ENCODE results near the gene RNF213.

The RNF213 gene

DNA sequence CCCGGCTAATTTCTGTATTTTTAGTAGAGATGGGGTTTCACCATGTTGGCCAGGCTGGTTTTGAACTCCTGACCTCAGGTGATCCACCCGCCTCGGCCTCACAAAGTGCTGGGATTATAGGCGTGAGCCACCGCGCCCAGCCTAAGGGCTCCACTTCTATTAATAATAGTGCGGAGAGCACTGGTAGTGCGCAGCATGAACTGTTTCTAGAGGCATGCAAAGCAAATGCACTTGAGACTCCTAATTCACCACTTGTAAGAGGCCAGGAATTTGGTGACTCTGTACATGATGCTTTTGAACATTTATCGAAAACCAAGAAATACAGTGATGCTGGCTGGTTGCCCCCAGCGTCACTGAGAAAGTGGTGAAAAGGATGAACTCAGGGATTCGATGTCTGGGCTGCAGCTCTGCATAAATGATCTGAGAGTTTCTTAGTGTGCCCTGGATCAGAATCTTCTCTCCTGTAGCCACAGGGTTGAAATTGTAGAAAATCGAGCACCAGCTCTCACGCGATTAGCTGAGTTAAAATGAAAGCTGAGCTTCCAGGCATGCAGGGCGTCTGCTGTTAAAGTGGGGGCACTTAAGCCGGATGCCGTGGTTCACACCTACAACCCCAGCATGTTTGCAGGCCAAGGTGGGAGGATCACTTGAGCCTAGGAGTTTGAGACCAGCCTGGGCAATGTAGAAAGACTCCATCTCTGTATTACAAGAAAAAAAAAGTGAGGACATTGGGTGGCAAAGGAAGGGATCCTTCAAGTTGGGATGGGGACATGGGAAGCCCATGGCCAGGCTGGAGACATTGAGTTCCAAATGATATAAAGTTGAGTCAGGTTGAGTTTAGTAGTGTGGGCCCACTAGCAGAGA lies 4.8 kb downstream of the RNF213 start:
- no peaks in the 10 kb centered on the region for H3K27me3 ChIP-seq (ENCODE audit: insufficient read depth, insufficient read length)
- peaks cover 58% of the 10 kb centered on the region for H3K36me3 ChIP-seq (ENCODE audit: insufficient read depth, insufficient read length, low read length)
- H3K9ac ChIP-seq (ENCODE audit: insufficient read length, low read depth): no peak overlapping the region
- DNase-seq (ENCODE audit: low read depth, low spot score): no peak
- H3K4me1 ChIP-seq (ENCODE audit: insufficient read depth, insufficient read length): peaks cover 34% of the 10 kb centered on the region
- TF ChIP-seq YY1 (IDR thresholded peaks at IDR 0.05; ENCODE audit: insufficient read depth, insufficient read length) (no peak), SUZ12 (IDR thresholded peaks at IDR 0.05; ENCODE audit: extremely low read depth, insufficient read depth, insufficient read length) (no peak)
- H3K9me3 ChIP-seq (ENCODE audit: insufficient read depth, low read length): no peaks in the 10 kb centered on the region
- no peak overlapping the region for H3K4me3 ChIP-seq (ENCODE audit: insufficient read length, low read depth)

DNA sequence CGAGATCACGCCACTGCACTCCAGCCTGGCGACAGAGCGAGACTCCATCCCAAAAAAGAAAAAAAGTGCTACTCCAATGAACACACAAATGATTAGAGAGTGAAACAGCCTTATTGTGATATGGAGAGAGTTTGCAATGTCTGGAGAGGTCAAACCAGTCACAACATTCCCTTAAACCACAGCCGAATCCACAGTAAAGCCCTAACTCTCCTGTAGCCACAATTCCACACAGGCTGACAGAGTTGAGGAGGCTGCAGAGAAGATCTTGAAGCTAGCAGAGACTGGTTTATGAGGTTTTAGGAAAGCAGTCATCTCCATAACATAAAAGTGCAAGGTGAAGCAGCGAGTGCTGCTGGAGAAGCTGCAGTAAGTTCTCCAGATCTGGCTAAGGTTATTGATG lies 6.7 kb downstream of the RNF213 start:
- H3K27me3 ChIP-seq (ENCODE audit: insufficient read depth, insufficient read length): no peaks in the 10 kb centered on the region
- peaks cover 58% of the 10 kb centered on the region for H3K36me3 ChIP-seq (ENCODE audit: insufficient read depth, insufficient read length, low read length)
- no peak for DNase-seq (ENCODE audit: low read depth, low spot score)
- no peak for TF ChIP-seq YY1 (IDR thresholded peaks at IDR 0.05; ENCODE audit: insufficient read depth, insufficient read length)
- TF ChIP-seq SUZ12 (IDR thresholded peaks at IDR 0.05; ENCODE audit: extremely low read depth, insufficient read depth, insufficient read length): no peak
- no peak for TF ChIP-seq ZNF274 (IDR thresholded peaks at IDR 0.05; ENCODE audit: low read depth, low read length)
- H3K9me3 ChIP-seq (ENCODE audit: insufficient read depth, low read length): no peaks in the 10 kb centered on the region
- H3K9ac ChIP-seq (ENCODE audit: insufficient read length, low read depth): no peak overlapping the region
- no peak overlapping the region for H3K4me3 ChIP-seq (ENCODE audit: insufficient read length, low read depth)
- H3K4me1 ChIP-seq (ENCODE audit: insufficient read depth, insufficient read length): peaks cover 32% of the 10 kb centered on the region

DNA sequence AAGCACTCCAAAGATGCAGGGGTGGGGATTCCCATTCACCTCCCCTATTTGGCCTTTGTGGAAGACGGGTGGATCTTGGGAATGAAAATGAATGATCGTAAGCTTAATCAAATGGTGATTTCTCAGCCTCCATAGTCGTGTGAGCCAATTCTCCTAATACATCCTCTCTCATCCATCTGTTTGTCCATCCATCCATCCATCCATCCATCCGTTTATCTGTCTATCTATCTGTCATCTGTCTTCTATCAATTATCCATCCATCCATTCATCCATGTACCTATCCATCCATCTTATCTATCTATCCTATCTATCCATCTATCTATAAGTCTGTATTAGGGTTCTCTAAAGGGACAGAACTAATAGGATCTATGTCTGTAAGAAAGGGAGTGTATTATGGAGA lies 7.8 kb downstream of the RNF213 start:
- no peak overlapping the region for H3K4me3 ChIP-seq (ENCODE audit: insufficient read length, low read depth)
- no peak overlapping the region for H3K9ac ChIP-seq (ENCODE audit: insufficient read length, low read depth)
- TF ChIP-seq ZNF274 (IDR thresholded peaks at IDR 0.05; ENCODE audit: low read depth, low read length) (no peak), YY1 (IDR thresholded peaks at IDR 0.05; ENCODE audit: insufficient read depth, insufficient read length) (no peak), SUZ12 (IDR thresholded peaks at IDR 0.05; ENCODE audit: extremely low read depth, insufficient read depth, insufficient read length) (no peak)
- no peaks in the 10 kb centered on the region for H3K9me3 ChIP-seq (ENCODE audit: insufficient read depth, low read length)
- no peak for DNase-seq (ENCODE audit: low read depth, low spot score)
- H3K36me3 ChIP-seq (ENCODE audit: insufficient read depth, insufficient read length, low read length): peaks cover 55% of the 10 kb centered on the region
- H3K27me3 ChIP-seq (ENCODE audit: insufficient read depth, insufficient read length): no peaks in the 10 kb centered on the region
- peaks cover 23% of the 10 kb centered on the region for H3K4me1 ChIP-seq (ENCODE audit: insufficient read depth, insufficient read length)

DNA sequence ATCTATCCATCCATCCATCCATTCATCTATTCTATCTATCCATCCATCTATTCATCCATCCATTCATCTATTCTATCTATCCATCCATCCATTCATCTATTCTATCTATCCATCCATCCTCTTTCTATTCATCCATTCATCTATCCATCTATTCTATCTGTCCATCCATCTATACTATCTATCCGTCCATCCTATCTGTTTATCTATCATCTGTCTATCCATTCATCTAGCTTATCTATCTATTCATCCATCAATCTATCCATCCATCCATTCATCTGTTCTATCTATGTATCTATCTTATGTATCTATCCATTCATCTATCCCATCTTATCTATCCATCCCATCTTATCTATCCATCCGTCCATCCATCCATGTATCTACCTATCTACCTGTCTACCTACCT lies 8.8 kb downstream of the RNF213 start:
- no peak for TF ChIP-seq SUZ12 (IDR thresholded peaks at IDR 0.05; ENCODE audit: extremely low read depth, insufficient read depth, insufficient read length)
- no peak for TF ChIP-seq ZNF274 (IDR thresholded peaks at IDR 0.05; ENCODE audit: low read depth, low read length)
- no peak for TF ChIP-seq YY1 (IDR thresholded peaks at IDR 0.05; ENCODE audit: insufficient read depth, insufficient read length)
- no peak for DNase-seq (ENCODE audit: low read depth, low spot score)
- H3K36me3 ChIP-seq (ENCODE audit: insufficient read depth, insufficient read length, low read length): peaks cover 48% of the 10 kb centered on the region

DNA sequence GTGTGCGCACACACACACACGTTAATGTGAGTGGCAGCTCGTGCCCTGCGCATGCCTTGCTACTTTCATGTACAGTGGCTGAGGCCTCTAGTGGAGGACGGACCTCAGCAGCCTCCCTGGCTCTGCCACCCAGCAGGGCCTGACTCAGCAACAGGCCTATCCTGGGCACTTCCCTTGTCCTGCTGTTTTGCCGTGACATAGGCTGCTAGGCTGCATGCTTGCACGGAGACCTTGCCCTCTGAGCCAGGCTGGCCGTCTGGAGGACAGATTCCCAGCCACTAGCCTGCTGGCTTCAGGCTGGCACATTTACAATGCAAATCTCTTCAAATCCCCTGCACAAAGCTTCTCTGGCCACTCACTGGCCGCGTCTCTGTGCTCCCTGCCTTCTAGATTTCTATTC lies 9.5 kb downstream of the RNF213 start:
- Histone ChIP-seq H3K9ac (ENCODE audit: insufficient read length, low read depth) (peak overlapping the region; percentile 28), H3K27me3 (ENCODE audit: insufficient read depth, insufficient read length) (no peaks in the 10 kb centered on the region), H3K4me3 (ENCODE audit: insufficient read length, low read depth) (no peak overlapping the region), H3K36me3 (ENCODE audit: insufficient read depth, insufficient read length, low read length) (peaks cover 46% of the 10 kb centered on the region), H3K4me1 (ENCODE audit: insufficient read depth, insufficient read length) (peaks cover 9% of the 10 kb centered on the region), H3K9me3 (ENCODE audit: insufficient read depth, low read length) (no peaks in the 10 kb centered on the region)
- DNase-seq (ENCODE audit: low read depth, low spot score): peak; percentile 71
- no peak for TF ChIP-seq YY1 (IDR thresholded peaks at IDR 0.05; ENCODE audit: insufficient read depth, insufficient read length)
- no peak for TF ChIP-seq SUZ12 (IDR thresholded peaks at IDR 0.05; ENCODE audit: extremely low read depth, insufficient read depth, insufficient read length)
- no peak for TF ChIP-seq ZNF274 (IDR thresholded peaks at IDR 0.05; ENCODE audit: low read depth, low read length)

More for the DNA sequence above, 8.8 kb downstream of the RNF213 start:
- no peaks in the 10 kb centered on the region for H3K27me3 ChIP-seq (ENCODE audit: insufficient read depth, insufficient read length)
- no peaks in the 10 kb centered on the region for H3K9me3 ChIP-seq (ENCODE audit: insufficient read depth, low read length)
- H3K4me1 ChIP-seq (ENCODE audit: insufficient read depth, insufficient read length): peaks cover 13% of the 10 kb centered on the region
- H3K4me3 ChIP-seq (ENCODE audit: insufficient read length, low read depth): no peak overlapping the region
- H3K9ac ChIP-seq (ENCODE audit: insufficient read length, low read depth): no peak overlapping the region

DNA sequence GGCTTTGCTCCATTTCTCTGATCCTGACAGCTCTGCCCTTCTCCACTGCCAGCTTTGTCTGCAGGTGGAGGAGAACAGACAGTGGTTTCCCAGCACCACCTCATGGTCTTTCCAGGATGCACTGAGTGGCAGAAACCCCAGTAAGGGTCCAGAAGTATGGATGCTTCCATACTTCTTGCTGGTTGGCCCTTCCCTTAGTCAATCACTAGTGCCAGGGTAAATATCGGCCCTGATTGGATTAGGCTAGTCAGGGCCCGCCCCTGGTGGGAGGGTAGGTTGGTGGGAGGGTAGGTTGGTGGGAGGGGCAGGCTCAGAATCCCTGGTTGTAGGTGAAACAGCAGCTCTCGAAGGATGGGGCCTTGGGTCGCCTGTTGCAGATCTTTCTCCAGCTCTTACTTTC lies 10.2 kb downstream of the RNF213 start:
- H3K36me3 ChIP-seq (ENCODE audit: insufficient read depth, insufficient read length, low read length): peaks cover 42% of the 10 kb centered on the region
- no peak for TF ChIP-seq SUZ12 (IDR thresholded peaks at IDR 0.05; ENCODE audit: extremely low read depth, insufficient read depth, insufficient read length)
- TF ChIP-seq YY1 (IDR thresholded peaks at IDR 0.05; ENCODE audit: insufficient read depth, insufficient read length): no peak
- no peak for TF ChIP-seq ZNF274 (IDR thresholded peaks at IDR 0.05; ENCODE audit: low read depth, low read length)
- H3K9ac ChIP-seq (ENCODE audit: insufficient read length, low read depth): peak overlapping the region; percentile 28
- H3K9me3 ChIP-seq (ENCODE audit: insufficient read depth, low read length): no peaks in the 10 kb centered on the region
- peaks cover 9% of the 10 kb centered on the region for H3K4me1 ChIP-seq (ENCODE audit: insufficient read depth, insufficient read length)
- no peaks in the 10 kb centered on the region for H3K27me3 ChIP-seq (ENCODE audit: insufficient read depth, insufficient read length)
- H3K4me3 ChIP-seq (ENCODE audit: insufficient read length, low read depth): no peak overlapping the region
- peak; percentile 60 for DNase-seq (ENCODE audit: low read depth, low spot score)

DNA sequence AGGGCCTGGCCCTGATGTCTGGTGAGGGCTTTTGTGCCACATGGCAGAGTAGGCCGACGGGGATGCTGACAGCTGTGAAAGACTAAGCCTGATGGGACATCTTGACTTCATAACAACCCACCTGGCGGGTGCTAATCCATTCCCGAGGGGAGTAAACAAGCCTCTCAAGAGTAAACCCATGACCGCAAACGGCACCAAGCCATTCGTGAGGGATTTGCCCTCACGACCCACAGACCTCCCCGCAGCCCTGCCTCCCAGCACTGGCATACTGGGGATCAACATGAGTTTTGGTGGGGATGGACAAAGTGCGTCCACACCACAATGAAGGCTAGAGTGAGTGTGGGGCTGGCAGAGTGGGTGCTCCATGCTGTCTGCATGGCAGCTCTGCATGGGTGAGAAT lies 11.7 kb downstream of the RNF213 start:
- DNase-seq (ENCODE audit: low read depth, low spot score): no peak
- H3K9me3 ChIP-seq (ENCODE audit: insufficient read depth, low read length): no peaks in the 10 kb centered on the region
- peaks cover 38% of the 10 kb centered on the region for H3K36me3 ChIP-seq (ENCODE audit: insufficient read depth, insufficient read length, low read length)
- no peak overlapping the region for H3K4me3 ChIP-seq (ENCODE audit: insufficient read length, low read depth)
- no peak for TF ChIP-seq SUZ12 (IDR thresholded peaks at IDR 0.05; ENCODE audit: extremely low read depth, insufficient read depth, insufficient read length)
- TF ChIP-seq ZNF274 (IDR thresholded peaks at IDR 0.05; ENCODE audit: low read depth, low read length): no peak
- TF ChIP-seq YY1 (IDR thresholded peaks at IDR 0.05; ENCODE audit: insufficient read depth, insufficient read length): no peak
- peaks cover 9% of the 10 kb centered on the region for H3K4me1 ChIP-seq (ENCODE audit: insufficient read depth, insufficient read length)
- H3K27me3 ChIP-seq (ENCODE audit: insufficient read depth, insufficient read length): no peaks in the 10 kb centered on the region
- H3K9ac ChIP-seq (ENCODE audit: insufficient read length, low read depth): no peak overlapping the region
